GM19397 (cell line): ENCODE results near the gene TBC1D13.

Experiments
- ATAC-seq: cut with Tn5 transposase; IDR thresholded peaks from one replicate; pipeline ENCODE4 v1.9.1; 2021; ENCODE audit warnings: mild to moderate bottlenecking, moderate library complexity; ENCODE audit not compliant: unreplicated experiment

TBC1D13 gene

DNA sequence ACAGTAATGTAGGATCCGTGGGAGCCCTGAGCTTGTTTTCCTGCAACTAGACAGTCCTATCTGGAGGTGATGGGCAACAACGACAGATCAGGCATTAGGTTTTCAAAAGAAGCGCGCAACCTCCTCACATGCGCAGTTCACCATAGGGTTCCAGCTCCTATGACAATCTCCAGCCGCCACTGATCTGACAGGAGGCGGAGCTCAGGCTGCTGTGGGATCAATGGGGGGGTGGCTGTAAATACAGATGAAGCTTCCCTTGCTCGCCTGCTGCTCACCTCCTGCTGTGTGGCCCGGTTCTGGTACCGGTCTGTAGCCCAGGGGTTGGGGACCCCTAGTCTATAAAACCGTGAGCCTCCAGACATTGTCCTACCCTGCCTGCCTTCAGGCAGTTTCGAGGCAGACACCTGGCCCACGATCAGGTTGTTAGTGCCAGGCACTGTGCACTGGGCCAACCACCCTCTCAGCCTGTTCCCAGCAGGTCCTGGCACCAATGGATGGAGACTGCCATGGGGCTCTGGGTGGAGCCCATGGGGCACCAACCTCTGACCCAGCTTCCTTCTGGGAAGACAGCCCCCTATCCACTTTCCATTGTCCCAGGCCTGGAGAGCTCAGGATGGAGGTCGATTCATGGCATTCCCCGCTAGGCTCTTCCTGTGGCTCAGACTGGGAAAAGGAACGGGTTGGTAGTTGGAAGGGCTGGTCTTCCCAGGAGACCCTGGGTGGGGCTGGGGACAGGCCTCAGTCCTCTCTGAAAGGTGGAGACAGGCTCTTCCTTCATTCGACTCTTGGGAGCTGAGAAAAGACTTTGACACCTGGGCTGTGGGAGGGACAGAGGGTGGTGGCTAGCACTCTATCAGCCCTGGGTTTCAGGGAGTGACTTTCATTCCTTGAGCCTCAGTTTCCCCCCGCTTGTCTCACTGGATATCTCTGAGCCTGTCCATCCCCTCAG, 32.9 kb downstream of the TBC1D13 start:
- ATAC-seq = no peak

DNA sequence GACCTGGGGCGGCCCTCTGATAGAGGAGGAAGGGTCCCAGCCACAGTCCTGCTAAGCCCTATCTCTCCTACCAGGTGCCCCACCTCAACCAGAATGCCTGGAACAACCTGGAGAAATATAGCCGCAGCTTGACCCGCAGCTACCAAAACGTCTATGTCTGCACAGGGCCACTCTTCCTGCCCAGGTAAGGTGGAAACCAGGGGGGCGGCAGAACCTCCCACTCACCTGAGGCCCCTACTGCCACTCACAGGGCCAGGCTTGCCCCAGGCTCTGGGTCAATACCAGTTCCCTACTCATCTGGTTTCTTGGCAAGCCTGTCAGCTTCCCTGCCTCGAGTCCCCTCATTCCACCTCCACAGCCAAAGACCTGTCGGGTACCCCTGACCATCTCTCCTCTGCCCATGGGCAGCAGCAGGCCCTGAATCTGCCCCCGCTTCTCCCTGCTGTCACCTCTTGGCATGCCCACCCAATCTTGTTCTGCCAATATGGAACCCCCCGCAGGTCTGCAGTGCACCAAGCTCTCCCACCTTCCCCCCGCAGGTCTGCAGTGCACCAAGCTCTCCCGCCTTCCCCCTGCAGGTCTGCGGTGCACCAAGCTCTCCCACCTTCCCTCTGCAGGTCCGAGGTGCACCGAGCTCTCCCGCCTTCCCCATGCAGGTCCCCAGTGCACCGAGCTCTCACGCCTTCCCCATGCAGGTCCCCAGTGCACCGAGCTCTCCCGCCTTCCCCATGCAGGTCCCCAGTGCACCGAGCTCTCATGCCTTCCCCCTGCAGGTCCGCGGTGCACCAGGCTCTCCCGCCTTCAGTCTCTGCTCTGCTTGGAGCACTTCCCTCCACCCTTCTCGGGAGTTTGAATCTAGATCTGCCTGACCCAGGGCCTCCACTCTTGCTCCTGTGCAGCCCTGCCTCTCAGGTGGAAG, 33.9 kb downstream of the TBC1D13 start:
- ATAC-seq = no peak

- no peak for ATAC-seq
These were observed 34.7 kb downstream of the TBC1D13 start for GRCh38 chr9:128821584-128822406.

DNA sequence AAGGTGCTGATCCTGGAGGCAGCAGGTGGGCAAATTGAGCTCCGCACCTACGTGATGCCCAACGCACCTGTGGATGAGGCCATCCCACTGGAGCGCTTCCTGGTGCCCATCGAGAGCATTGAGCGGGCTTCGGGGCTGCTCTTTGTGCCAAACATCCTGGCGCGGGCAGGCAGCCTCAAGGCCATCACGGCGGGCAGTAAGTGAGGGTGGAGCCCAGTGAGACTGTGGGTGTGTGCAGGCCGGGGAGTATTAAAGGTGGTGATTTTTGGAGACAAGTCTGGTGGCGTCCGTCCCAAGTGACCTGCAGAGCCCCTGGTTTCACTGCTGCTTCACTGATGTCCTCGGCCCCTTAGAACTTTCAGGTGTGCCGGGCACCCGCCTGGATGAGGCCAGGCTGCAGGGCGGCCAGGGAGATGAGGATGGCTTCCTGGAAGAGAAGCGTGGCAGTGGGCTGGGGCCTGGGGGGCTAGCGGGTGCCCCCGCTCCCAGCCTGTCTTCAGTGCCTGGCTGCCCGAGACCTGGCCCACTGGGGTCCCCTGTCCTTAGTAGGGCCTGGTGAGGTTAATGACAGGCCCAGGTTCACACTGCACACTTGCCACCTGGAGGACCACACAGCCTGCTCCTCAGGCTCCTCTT, 35.5 kb downstream of the TBC1D13 start:
- ATAC-seq = no peak

GRCh38 chr9:128823362-128823902, 36.4 kb downstream of the TBC1D13 start:
- ATAC-seq = no peak

DNA sequence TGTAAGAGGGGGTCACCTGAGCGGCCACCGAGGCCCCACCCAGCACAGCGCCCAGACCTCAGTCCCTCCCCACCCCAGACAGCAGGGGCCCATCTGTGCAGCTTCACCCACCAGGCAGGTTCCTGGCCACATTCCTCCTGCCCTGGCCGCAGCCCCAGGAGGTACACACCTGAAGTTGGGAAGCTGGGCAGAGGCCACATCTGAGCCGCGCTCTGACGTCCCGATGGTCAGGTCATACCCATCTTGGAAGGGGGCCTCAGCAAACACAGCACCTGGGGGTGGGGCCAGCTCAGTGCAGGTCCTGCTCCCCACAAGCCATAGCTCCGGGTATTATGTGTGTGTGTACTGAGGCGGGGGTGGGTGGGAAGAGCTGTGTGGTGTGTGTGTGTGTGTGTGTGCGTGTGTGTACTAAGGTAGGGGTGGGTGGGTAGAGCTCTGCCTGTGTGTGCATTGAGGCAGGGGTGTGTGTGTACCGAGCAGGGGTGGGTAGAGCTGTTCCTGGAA, 36.9 kb downstream of the TBC1D13 start:
- ATAC-seq = no peak

DNA sequence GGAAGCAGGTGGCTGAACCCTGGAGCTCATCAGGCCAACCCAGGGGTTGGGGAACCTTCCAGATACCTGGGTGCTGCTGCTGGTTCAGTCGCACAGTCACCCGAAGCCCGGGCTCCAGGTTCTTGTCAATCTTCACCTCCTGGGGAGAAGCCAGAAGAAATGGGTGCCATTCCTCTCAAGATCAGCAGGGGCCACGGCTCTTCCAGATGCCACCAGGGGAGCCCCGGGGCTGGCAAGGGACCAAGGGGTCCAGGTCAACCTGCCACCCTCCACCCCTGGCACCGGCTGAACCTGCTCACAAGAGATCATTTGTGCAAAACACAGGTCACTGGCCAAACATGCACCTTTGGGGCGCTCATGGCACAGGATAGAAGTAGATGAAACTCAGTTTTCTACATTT, 37.9 kb downstream of the TBC1D13 start:
- no peak for ATAC-seq

GRCh38 chr9:128825923-128826700, 39.1 kb downstream of the TBC1D13 start:
- no peak for ATAC-seq

DNA sequence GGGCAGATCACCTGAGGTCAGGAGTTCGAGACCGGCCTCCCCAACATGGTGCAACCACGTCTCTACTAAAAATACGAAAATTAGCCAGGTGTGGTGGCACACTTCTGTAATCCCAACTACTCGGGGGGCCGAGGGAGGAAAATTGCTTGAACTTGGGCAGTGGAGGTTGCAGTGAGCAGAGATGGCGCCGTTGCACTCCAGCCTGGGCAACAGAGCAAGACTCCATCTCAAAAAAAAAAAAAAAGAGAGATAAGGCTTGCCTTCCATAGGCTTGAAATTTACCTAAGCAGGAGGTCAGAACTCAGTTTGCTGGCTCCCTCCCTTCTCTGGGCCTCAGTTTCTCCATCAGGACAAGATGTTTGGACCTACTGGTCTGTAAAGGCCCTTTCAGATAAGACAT, 41.2 kb downstream of the TBC1D13 start:
- ATAC-seq = no peak

GRCh38 chr9:128828719-128829452, 41.8 kb downstream of the TBC1D13 start:
- ATAC-seq = peak; percentile 4

GRCh38 chr9:128829477-128830251, 42.6 kb downstream of the TBC1D13 start, which contains the start of gene SPOUT1:
SPOUT1 (minus strand) TSS chr9:128829794; CDS start chr9:128829780, 14 bp downstream.
- ATAC-seq = peak; percentile 97

GRCh38 chr9:128833696-128834095, 46.6 kb downstream of the TBC1D13 start:
- no peak for ATAC-seq

GRCh38 chr9:128835246-128836210, 48.5 kb downstream of the TBC1D13 start:
- ATAC-seq = no peak

DNA sequence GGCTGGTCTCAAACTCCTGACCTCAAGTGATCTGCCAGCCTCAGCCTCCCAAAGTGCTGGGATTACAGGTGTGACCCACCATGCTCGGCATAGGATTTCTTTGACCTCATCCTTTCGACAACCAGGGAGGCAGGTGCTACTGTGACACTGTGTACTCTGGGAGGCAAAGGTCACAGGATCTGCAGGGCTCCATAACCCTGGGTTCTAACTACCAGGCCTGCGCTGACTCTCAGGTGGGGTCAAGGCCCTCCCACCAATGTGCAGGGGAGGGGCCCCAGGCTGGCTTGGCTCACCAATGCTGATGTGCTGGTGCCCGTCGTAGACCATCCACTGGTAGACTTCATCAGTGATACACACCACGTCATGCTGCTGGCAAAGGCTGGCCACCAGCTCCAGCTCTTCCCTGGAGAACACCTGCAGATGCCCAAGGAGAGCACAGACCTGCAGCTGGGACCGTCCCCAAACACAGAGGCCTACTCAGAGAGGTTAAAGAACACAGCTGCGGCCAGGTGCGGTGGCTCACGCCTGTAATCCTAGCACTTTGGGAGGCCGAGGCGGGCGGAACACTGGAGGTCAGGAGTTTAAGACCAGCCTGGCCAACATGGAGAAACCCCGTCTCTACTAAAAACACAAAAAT, 49.6 kb downstream of the TBC1D13 start:
- ATAC-seq = no peak

DNA sequence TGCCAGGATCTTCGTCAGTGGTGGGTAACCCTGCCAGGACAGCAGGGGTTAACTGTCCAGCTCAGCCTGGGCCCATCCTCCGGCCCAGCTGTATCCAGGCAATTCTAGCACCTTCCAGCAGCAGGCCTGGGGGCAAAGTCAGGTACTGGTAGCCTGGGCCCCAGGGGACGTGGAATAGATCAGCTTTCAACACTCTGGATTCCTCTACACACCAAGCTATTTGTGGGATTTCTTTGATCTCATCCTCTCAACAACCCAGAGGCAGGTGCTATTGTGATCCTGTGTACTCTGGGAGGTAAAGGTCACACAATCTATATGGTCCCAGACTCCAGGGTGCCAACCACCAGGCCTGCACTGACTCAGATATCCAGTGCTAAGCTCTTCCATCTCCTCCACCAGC, 51.3 kb downstream of the TBC1D13 start:
- ATAC-seq = no peak

GRCh38 chr9:128840524-128840923, 53.5 kb downstream of the TBC1D13 start:
- no peak for ATAC-seq
